DND-41 (cell line): Measurements from ENCODE around the gene PTGIR.

Experiments
- ATAC-seq: fragments of 200-7000 bp; cut with Tn5 transposase; 3 replicates; pipeline ENCODE4 v1.9.1; 2021; ENCODE audit warnings: low read depth; ENCODE audit not compliant: insufficient read depth
- DNase-seq: peaks from one replicate; pipeline ENCODE4 v3.0.0-alpha.2; 2020
- H2AFZ ChIP-seq: 2 replicates; pipeline ENCODE4 v1.6.0; 2012; ENCODE audit warnings: low read depth, low read length
- H3K27ac ChIP-seq: 2 replicates; pipeline ENCODE4 v1.5.1; 2012; ENCODE audit warnings: low read length, inconsistent platforms
- H3K27me3 ChIP-seq: fragments of 200-600 bp; sonication (generic); 2 replicates; pipeline ENCODE4 v1.6.0; 2012; ENCODE audit warnings: low read length, mild to moderate bottlenecking, inconsistent platforms; ENCODE audit not compliant: insufficient read depth, poor library complexity
- H3K36me3 ChIP-seq: 2 replicates; pipeline ENCODE4 v1.5.1; 2012; ENCODE audit warnings: low read length, inconsistent platforms; ENCODE audit not compliant: insufficient read depth
- H3K4me1 ChIP-seq: 2 replicates; pipeline ENCODE4 v1.5.1; 2012; ENCODE audit warnings: mild to moderate bottlenecking, low read length; ENCODE audit not compliant: insufficient read depth
- H3K4me2 ChIP-seq: 2 replicates; pipeline ENCODE4 v1.6.0; 2012; ENCODE audit warnings: mild to moderate bottlenecking, moderate library complexity, low read length, inconsistent platforms; ENCODE audit not compliant: insufficient read depth
- H3K4me3 ChIP-seq, 2 experiments: fragments of 200-600 bp in 1 of 2; shearing (Covaris generic) in 1 of 2; 2 replicates each; pipeline ENCODE4 v1.5.1; 2012 to 2016; ENCODE audit warnings: inconsistent platforms in 2 of 2, low read length in 2 of 2, mild to moderate bottlenecking in 2 of 2, low read depth in 1 of 2, moderate library complexity in 1 of 2
- H3K79me2 ChIP-seq: 2 replicates; pipeline ENCODE4 v1.6.0; 2012; ENCODE audit warnings: low read length, inconsistent platforms; ENCODE audit not compliant: insufficient read depth
- H3K9ac ChIP-seq: 2 replicates; pipeline ENCODE4 v1.6.0; 2012; ENCODE audit warnings: low read depth, mild to moderate bottlenecking, inconsistent platforms, low read length, moderate library complexity
- H3K9me3 ChIP-seq: 2 replicates; pipeline ENCODE4 v1.5.1; 2012; ENCODE audit warnings: low read length, moderate library complexity, mild to moderate bottlenecking, inconsistent platforms; ENCODE audit not compliant: insufficient read depth, severe bottlenecking
- H4K20me1 ChIP-seq: 2 replicates; pipeline ENCODE4 v1.6.0; 2012; ENCODE audit warnings: low read length; ENCODE audit not compliant: insufficient read depth
- EZH2 ChIP-seq: IDR thresholded peaks from 3 replicates; pipeline ENCODE4 v1.6.1; 2012; ENCODE audit warnings: borderline replicate concordance, low read depth, mild to moderate bottlenecking, moderate library complexity, low read length, inconsistent platforms; ENCODE audit not compliant: severe bottlenecking
- TF ChIP-seq, protein P1 (sequence below): IDR thresholded peaks from 2 replicates; pipeline ENCODE4 v1.5.1; 2012; ENCODE audit warnings: borderline replicate concordance, low read length, moderate library complexity, mild to moderate bottlenecking; ENCODE audit not compliant: poor library complexity, severe bottlenecking; ENCODE audit errors: extremely low read depth

PTGIR gene

GRCh38 chr19:46608178-46608577 is 16.7 kb downstream of the PTGIR start:
- no peaks in the 10 kb centered on the region for H3K9me3 ChIP-seq
- no peak overlapping the region for H3K4me2 ChIP-seq
- peaks cover 69% of the 10 kb centered on the region for H4K20me1 ChIP-seq
- TF ChIP-seq, protein P1, sequence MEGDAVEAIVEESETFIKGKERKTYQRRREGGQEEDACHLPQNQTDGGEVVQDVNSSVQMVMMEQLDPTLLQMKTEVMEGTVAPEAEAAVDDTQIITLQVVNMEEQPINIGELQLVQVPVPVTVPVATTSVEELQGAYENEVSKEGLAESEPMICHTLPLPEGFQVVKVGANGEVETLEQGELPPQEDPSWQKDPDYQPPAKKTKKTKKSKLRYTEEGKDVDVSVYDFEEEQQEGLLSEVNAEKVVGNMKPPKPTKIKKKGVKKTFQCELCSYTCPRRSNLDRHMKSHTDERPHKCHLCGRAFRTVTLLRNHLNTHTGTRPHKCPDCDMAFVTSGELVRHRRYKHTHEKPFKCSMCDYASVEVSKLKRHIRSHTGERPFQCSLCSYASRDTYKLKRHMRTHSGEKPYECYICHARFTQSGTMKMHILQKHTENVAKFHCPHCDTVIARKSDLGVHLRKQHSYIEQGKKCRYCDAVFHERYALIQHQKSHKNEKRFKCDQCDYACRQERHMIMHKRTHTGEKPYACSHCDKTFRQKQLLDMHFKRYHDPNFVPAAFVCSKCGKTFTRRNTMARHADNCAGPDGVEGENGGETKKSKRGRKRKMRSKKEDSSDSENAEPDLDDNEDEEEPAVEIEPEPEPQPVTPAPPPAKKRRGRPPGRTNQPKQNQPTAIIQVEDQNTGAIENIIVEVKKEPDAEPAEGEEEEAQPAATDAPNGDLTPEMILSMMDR, result no peak
- TF ChIP-seq EZH2, result no peak
- H3K27me3 ChIP-seq, result no peaks in the 10 kb centered on the region
- ATAC-seq, result no peak
- DNase-seq, result no peak
- H3K4me1 ChIP-seq, result peaks cover 44% of the 10 kb centered on the region
- no peak overlapping the region for H3K9ac ChIP-seq
- no peak overlapping the region for H3K27ac ChIP-seq
- H3K36me3 ChIP-seq, result peaks cover 74% of the 10 kb centered on the region
- H2AFZ ChIP-seq, result no peak overlapping the region
- no peak overlapping the region for H3K4me3 ChIP-seq
- H3K79me2 ChIP-seq, result peaks cover 38% of the 10 kb centered on the region

- TF ChIP-seq, protein P1, result no peak
- TF ChIP-seq EZH2, result no peak
- no peaks in the 10 kb centered on the region for H3K9me3 ChIP-seq
- H3K4me2 ChIP-seq, result no peak overlapping the region
- H3K4me3 ChIP-seq, result no peak overlapping the region
- H2AFZ ChIP-seq, result no peak overlapping the region
- no peak overlapping the region for H3K27ac ChIP-seq
- H3K9ac ChIP-seq, result no peak overlapping the region
- H4K20me1 ChIP-seq, result peaks cover 77% of the 10 kb centered on the region
- peaks cover 82% of the 10 kb centered on the region for H3K36me3 ChIP-seq
- DNase-seq (no peak), ATAC-seq (no peak)
- peaks cover 46% of the 10 kb centered on the region for H3K79me2 ChIP-seq
- peaks cover 48% of the 10 kb centered on the region for H3K4me1 ChIP-seq
- no peaks in the 10 kb centered on the region for H3K27me3 ChIP-seq
Measured at GRCh38 chr19:46607448-46607841, 17.4 kb downstream of the PTGIR start.

GRCh38 chr19:46606681-46607447 is 18.0 kb downstream of the PTGIR start:
- H3K36me3 ChIP-seq, result peaks cover 84% of the 10 kb centered on the region

More at GRCh38 chr19:46606681-46607447, 18.0 kb downstream of the PTGIR start:
- peaks cover 47% of the 10 kb centered on the region for H3K4me1 ChIP-seq
- no peaks in the 10 kb centered on the region for H3K27me3 ChIP-seq
- DNase-seq (no peak), ATAC-seq (no peak)
- TF ChIP-seq EZH2, result no peak
- TF ChIP-seq, protein P1, result no peak
- peaks cover 51% of the 10 kb centered on the region for H3K79me2 ChIP-seq
- no peak overlapping the region for H3K4me3 ChIP-seq
- no peak overlapping the region for H3K4me2 ChIP-seq
- no peak overlapping the region for H3K27ac ChIP-seq
- no peaks in the 10 kb centered on the region for H3K9me3 ChIP-seq
- H4K20me1 ChIP-seq, result peaks cover 82% of the 10 kb centered on the region
- no peak overlapping the region for H2AFZ ChIP-seq
- H3K9ac ChIP-seq, result no peak overlapping the region
